PFSK-1 (cell line): ENCODE results near the gene SLC6A5.

Experiments
- FOXP2 ChIP-seq: optimal IDR thresholded peaks from 2 replicates; pipeline ENCODE3; 2011; ENCODE audit warnings: borderline replicate concordance, control low read depth, inconsistent platforms; ENCODE audit not compliant: insufficient read depth; ENCODE audit errors: extremely low read length, extremely low read depth
- POLR2AphosphoS5 ChIP-seq: IDR thresholded peaks from 2 replicates; pipeline ENCODE4 v1.6.1; 2012; ENCODE audit warnings: low read depth, mild to moderate bottlenecking, control low read depth, low read length, moderate library complexity
- REST ChIP-seq, 2 experiments: IDR thresholded peaks; 2 replicates each; pipeline versions ENCODE4 v1.6.1 to v1.8.0; 2011 to 2012; ENCODE audit warnings: low read depth in 2 of 2, low read length in 2 of 2, control low read depth in 1 of 2, inconsistent platforms in 1 of 2, mild to moderate bottlenecking in 1 of 2, moderate library complexity in 1 of 2; ENCODE audit not compliant: insufficient read depth in 1 of 2
- SIN3A ChIP-seq: IDR thresholded peaks from 2 replicates; pipeline ENCODE4 v1.6.1; 2012; ENCODE audit warnings: mild to moderate bottlenecking, low read length, moderate library complexity, borderline replicate concordance; ENCODE audit not compliant: insufficient read depth
- TAF1 ChIP-seq: IDR thresholded peaks from 2 replicates; pipeline ENCODE4 v1.6.1; 2012; ENCODE audit warnings: low read length, control low read depth, borderline replicate concordance; ENCODE audit not compliant: insufficient read depth

The SLC6A5 gene

GRCh38 chr11:20604864-20605601 is 5.6 kb downstream of the SLC6A5 start:
- TF ChIP-seq REST (IDR thresholded peaks at IDR 0.05; ENCODE audit: insufficient read depth in 1 of 2, low read depth in 2 of 2, low read length in 2 of 2) (no peak), TAF1 (no peak), POLR2AphosphoS5 (no peak), FOXP2 (no peak)

- TF ChIP-seq TAF1: no peak
These were observed 6.2 kb downstream of the SLC6A5 start for GRCh38 chr11:20605602-20606091.

- TF ChIP-seq SIN3A (no peak), TAF1 (no peak), POLR2AphosphoS5 (no peak)
These were observed 9.5 kb downstream of the SLC6A5 start for GRCh38 chr11:20608934-20609333.

GRCh38 chr11:20609727-20610707 is 10.6 kb downstream of the SLC6A5 start:
- TF ChIP-seq SIN3A (no peak), FOXP2 (peak; percentile 53), REST (IDR thresholded peaks at IDR 0.05; ENCODE audit: insufficient read depth in 1 of 2, low read depth in 2 of 2, low read length in 2 of 2) (no peak), TAF1 (no peak), POLR2AphosphoS5 (no peak)

GRCh38 chr11:20610825-20611224 is 11.4 kb downstream of the SLC6A5 start:
- TF ChIP-seq FOXP2 (no peak), POLR2AphosphoS5 (no peak), TAF1 (no peak), REST (IDR thresholded peaks at IDR 0.05; ENCODE audit: insufficient read depth in 1 of 2, low read depth in 2 of 2, low read length in 2 of 2) (no peak), SIN3A (no peak)

GRCh38 chr11:20611445-20611844 is 12.0 kb downstream of the SLC6A5 start:
- TF ChIP-seq TAF1: no peak
- TF ChIP-seq SIN3A: no peak
